Astrocyte (in vitro differentiated cells and primary cell): Measurements from ENCODE around the gene FLOT2.

Experiments used
- EZH2 ChIP-seq: IDR thresholded peaks from 2 replicates; pipeline ENCODE4 v1.6.1; 2012; ENCODE audit warnings: mild to moderate bottlenecking, low read length, inconsistent platforms; ENCODE audit not compliant: insufficient read depth
- TF ChIP-seq, protein P1 (sequence below): IDR thresholded peaks from 2 replicates; pipeline ENCODE4 v1.5.1; 2011; ENCODE audit warnings: low read depth, mild to moderate bottlenecking, inconsistent platforms, low read length, moderate library complexity; ENCODE audit not compliant: insufficient read depth

DNA sequence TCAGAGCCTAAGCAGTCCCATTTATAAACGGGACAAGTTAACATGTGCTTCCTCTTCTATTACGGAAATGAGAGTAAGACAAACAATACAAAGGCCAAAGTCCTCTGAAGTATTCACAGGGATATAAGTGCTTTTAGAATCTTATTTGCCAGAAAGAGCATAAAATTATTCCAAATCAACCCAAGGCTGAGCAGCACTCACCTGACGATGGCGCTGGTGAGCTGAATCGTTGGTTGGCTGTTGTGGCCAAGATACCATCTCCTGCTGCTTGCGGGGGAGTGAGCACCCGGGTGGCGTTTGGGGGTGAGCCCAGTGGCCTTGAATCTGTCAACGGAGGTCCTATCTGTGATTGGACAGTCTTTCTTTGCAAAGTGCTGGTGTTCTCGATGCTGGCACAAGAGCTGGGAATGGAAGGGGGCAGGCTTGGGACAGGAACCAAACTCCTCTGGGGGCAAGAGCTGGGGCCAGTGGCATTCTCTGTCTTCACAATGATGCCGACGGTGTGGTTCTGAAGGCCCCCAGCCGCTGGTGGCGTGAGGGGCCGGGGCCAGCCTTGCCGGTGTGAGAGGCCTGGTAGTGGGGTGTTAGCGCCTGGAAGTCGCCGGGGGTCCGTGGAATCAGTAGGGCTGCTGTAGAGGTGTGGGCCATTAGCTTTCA, 14.9 kb upstream of the FLOT2 start:
- TF ChIP-seq, protein P1, sequence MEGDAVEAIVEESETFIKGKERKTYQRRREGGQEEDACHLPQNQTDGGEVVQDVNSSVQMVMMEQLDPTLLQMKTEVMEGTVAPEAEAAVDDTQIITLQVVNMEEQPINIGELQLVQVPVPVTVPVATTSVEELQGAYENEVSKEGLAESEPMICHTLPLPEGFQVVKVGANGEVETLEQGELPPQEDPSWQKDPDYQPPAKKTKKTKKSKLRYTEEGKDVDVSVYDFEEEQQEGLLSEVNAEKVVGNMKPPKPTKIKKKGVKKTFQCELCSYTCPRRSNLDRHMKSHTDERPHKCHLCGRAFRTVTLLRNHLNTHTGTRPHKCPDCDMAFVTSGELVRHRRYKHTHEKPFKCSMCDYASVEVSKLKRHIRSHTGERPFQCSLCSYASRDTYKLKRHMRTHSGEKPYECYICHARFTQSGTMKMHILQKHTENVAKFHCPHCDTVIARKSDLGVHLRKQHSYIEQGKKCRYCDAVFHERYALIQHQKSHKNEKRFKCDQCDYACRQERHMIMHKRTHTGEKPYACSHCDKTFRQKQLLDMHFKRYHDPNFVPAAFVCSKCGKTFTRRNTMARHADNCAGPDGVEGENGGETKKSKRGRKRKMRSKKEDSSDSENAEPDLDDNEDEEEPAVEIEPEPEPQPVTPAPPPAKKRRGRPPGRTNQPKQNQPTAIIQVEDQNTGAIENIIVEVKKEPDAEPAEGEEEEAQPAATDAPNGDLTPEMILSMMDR = no peak
- TF ChIP-seq EZH2 = no peak
